ENCODE data around the gene FXYD2. TPM values are rescaled to one million over a fixed set of nuclear protein-coding genes. Genes with fewer than 3 reads are reported as not detected.

FXYD2 gene
- total and polyA plus RNA-seq, 2 of the 4 experiments (the other 2 are of a cell fraction), result 0.09 TPM; not detected in 1

GRCh38 chr11:117808784-117809183 is 15.8 kb downstream of the FXYD2 start:
- H3K9me1 ChIP-seq (ENCODE audit: insufficient read depth, low read length), result no peaks in the 10 kb centered on the region
- H3K18ac ChIP-seq (ENCODE audit: low read depth, low read length), result no peak overlapping the region
- H4K91ac ChIP-seq (ENCODE audit: insufficient read depth, low read depth, low read length), result no peak overlapping the region
- H3K23ac ChIP-seq (ENCODE audit: low read depth, low read length), result no peak overlapping the region
- H2BK15ac ChIP-seq (ENCODE audit: low read depth, low read length), result no peak overlapping the region
- no TSS peak for BruUV-seq (replicated peaks)
- ATAC-seq (ENCODE audit: low read depth), result no peak
- TF ChIP-seq BHLHE40 (IDR thresholded peaks at IDR 0.05; ENCODE audit: low read depth, low read length) (no peak), RCOR1 (IDR thresholded peaks at IDR 0.05; ENCODE audit: insufficient replicate concordance, low read length) (no peak), POLR2A (IDR thresholded peaks at IDR 0.05; ENCODE audit: low read depth, low read length) (no peak), CEBPB (IDR thresholded peaks at IDR 0.05; ENCODE audit: low read depth, low read length) (no peak), RFX5 (IDR thresholded peaks at IDR 0.05; ENCODE audit: low read depth, low read length) (no peak), USF2 (IDR thresholded peaks at IDR 0.05; ENCODE audit: low read depth, low read length) (no peak), SMC3 (IDR thresholded peaks at IDR 0.05; ENCODE audit: low read depth, low read length) (no peak), CTCF (conservative IDR thresholded peaks at IDR 0.05; ENCODE audit: low read depth, low read length) (no peak), MXI1 (IDR thresholded peaks at IDR 0.05; ENCODE audit: borderline replicate concordance, low read depth, low read length) (no peak), ELK1 (IDR thresholded peaks at IDR 0.05; ENCODE audit: borderline replicate concordance, low read depth, low read length) (no peak), CHD1 (IDR thresholded peaks at IDR 0.05; ENCODE audit: low read depth, low read length) (no peak), NFE2L2 (IDR thresholded peaks at IDR 0.05; ENCODE audit: low read depth, low read length) (no peak), FOS (IDR thresholded peaks at IDR 0.05; ENCODE audit: low read depth, low read length) (no peak), MAFK (IDR thresholded peaks at IDR 0.05; ENCODE audit: low read depth, low read length) (no peak), MAZ (IDR thresholded peaks at IDR 0.05; ENCODE audit: borderline replicate concordance, low read depth, low read length) (no peak), RAD21 (IDR thresholded peaks at IDR 0.05; ENCODE audit: low read length) (no peak)
- H3K27me3 ChIP-seq (ENCODE audit: control insufficient read depth, insufficient read depth, low read length), result peaks cover 20% of the 10 kb centered on the region
- no peak overlapping the region for H4K8ac ChIP-seq (ENCODE audit: low read depth in 2 of 2, low read length in 2 of 2)
- no peaks in the 10 kb centered on the region for H4K20me1 ChIP-seq (ENCODE audit: insufficient read depth, low read length)
- H2AFZ ChIP-seq (replicated peaks; ENCODE audit: low read length, poor library complexity), result no peak overlapping the region
- H2AK9ac ChIP-seq (replicated peaks; ENCODE audit: low read depth, low read length, poor library complexity), result no peak overlapping the region
- H3K36me3 ChIP-seq (ENCODE audit: control insufficient read depth, insufficient read depth, low read length), result no peaks in the 10 kb centered on the region
- no peak for DNase-seq
- no peak overlapping the region for H2BK120ac ChIP-seq (ENCODE audit: low read depth, low read length)
- ChIA-PET CTCF (interaction anchor here (2.3 to 3.2 kb wide), 2 partner anchors 10 to 138 kb away, joined by 8 to 23 read pairs; no protein-coding TSS in a partner anchor), POLR2A (ENCODE audit: unreplicated experiment) (no interaction called here)
- no peak overlapping the region for H3K9ac ChIP-seq (ENCODE audit: low read depth, low read length)
- 77% methylated on average over 6 of the region's 12 CpGs; no CpG with 5 or more reads in 1 of the 2 experiments for WGBS, 2 experiments (ENCODE audit: extremely low coverage in 2 of 2, insufficient read length in 1 of 2)
- H2BK5ac ChIP-seq (ENCODE audit: low read depth, low read length, poor library complexity, severe bottlenecking), result no peak overlapping the region
- H2BK20ac ChIP-seq (ENCODE audit: low read depth, low read length), result no peak overlapping the region
- no peak overlapping the region for H3K56ac ChIP-seq (ENCODE audit: extremely low read depth, insufficient read depth, low read length)
- no peak overlapping the region for H2AK5ac ChIP-seq (ENCODE audit: low read depth, low read length)
- no peak overlapping the region for H3K4ac ChIP-seq (ENCODE audit: low read depth, low read length)
- dilution Hi-C loops (cut with HindIII; ENCODE audit: low sequenced_read_pairs, unreplicated experiment) (no loop called here), intact Hi-C loops (cut with micrococcal nuclease) (no loop called here), in situ Hi-C loops (cut with MboI; ENCODE audit: low sequenced_read_pairs) (loop anchor here (10.0 kb wide), 1 partner anchor 364 kb away; no protein-coding TSS in a partner anchor)
- no peak overlapping the region for H3K14ac ChIP-seq (replicated peaks; ENCODE audit: low read depth, low read length)
- no peak overlapping the region for H4K5ac ChIP-seq (ENCODE audit: low read depth, low read length)
- H3K27ac ChIP-seq (ENCODE audit: insufficient read depth, low read length), result no peak overlapping the region
- no peaks in the 10 kb centered on the region for H3K9me3 ChIP-seq (ENCODE audit: control insufficient read depth, insufficient read depth, low read length)
- no peak overlapping the region for H3K4me3 ChIP-seq (ENCODE audit: insufficient read depth, low read depth, low read length)
- no peaks in the 10 kb centered on the region for H3K4me1 ChIP-seq (ENCODE audit: control insufficient read depth, insufficient read depth, low read length)
- H3K79me1 ChIP-seq (ENCODE audit: low read depth in 1 of 2, low read length in 2 of 2), result no peaks in the 10 kb centered on the region
- no peak overlapping the region for H3K4me2 ChIP-seq (ENCODE audit: low read depth, low read length)

All from IMR-90 (cell line).